Gastrocnemius medialis (tissue), 4 donors: ENCODE results near the gene GALNT10. TPM values are rescaled to one million over a fixed set of nuclear protein-coding genes. Genes with fewer than 3 reads are reported as not detected.

ENCODE experiments used
- ATAC-seq, 2 donors: fragments of 150-250 bp; one replicate each; pipeline ENCODE4 v1.9.1; 2016
- DNase-seq, 2 donors: peaks; one replicate each; pipeline ENCODE4 v3.0.0-alpha.2; 2019
- H3K27ac ChIP-seq, 4 donors: fragments of 200-600 bp; sonication (generic); 1 replicate in 1 of 4; 2 replicates in 3 of 4; pipeline ENCODE4 v1.5.1; 2016 to 2018; ENCODE audit warnings: mild to moderate bottlenecking in 2 of 4, moderate library complexity in 1 of 4
- H3K27me3 ChIP-seq, 3 donors: fragments of 200-600 bp; sonication (generic) in 2 of 3; 1 replicate in 1 of 3; 2 replicates in 2 of 3; pipeline versions ENCODE4 v1.5.1 to v1.6.0; 2016 to 2019; ENCODE audit warnings: mild to moderate bottlenecking in 1 of 3, moderate library complexity in 1 of 3
- H3K36me3 ChIP-seq, 2 donors: fragments of 200-600 bp; sonication (generic) in 1 of 2; one replicate each; pipeline ENCODE4 v1.5.1; 2017 to 2018
- H3K4me1 ChIP-seq, 2 donors: fragments of 200-600 bp; sonication (generic) in 1 of 2; one replicate each; pipeline ENCODE4 v1.5.1; 2016 to 2017; ENCODE audit warnings: mild to moderate bottlenecking in 2 of 2
- H3K4me3 ChIP-seq, 4 donors: fragments of 200-600 bp; sonication (generic) in 3 of 4; 1 replicate in 1 of 4; 2 replicates in 3 of 4; pipeline ENCODE4 v1.5.1; 2016 to 2019; ENCODE audit warnings: mild to moderate bottlenecking in 2 of 4
- H3K9me3 ChIP-seq, 3 donors: fragments of 200-600 bp; sonication (generic) in 2 of 3; 1 replicate in 1 of 3; 2 replicates in 2 of 3; pipeline ENCODE4 v1.5.1; 2016 to 2019
- CTCF ChIP-seq, 5 experiments: fragments of 450-650 bp in 3 of 5; fragments of 200-600 bp in 2 of 5; sonication (generic) in 2 of 5; IDR thresholded peaks in 4 of 5; conservative IDR thresholded peaks in 1 of 5; 1 replicate in 4 of 5; 2 replicates in 1 of 5; pipeline ENCODE4 v1.5.1; 2016 to 2019; ENCODE audit warnings: antibody characterized with exemption in 5 of 5, mild to moderate bottlenecking in 3 of 5, moderate library complexity in 3 of 5
- POLR2A ChIP-seq, 2 donors: fragments of 450-650 bp; IDR thresholded peaks; one replicate each; pipeline ENCODE4 v1.6.1; 2017; ENCODE audit warnings: antibody characterized with exemption in 2 of 2, mild to moderate bottlenecking in 2 of 2, moderate library complexity in 2 of 2
- in situ Hi-C, 4 donors: fragments of 200-750 bp; cut with MboI; loops; one replicate each; pipeline versions ENCODE4 v1.15.0 to v1.8.0; 2017; ENCODE audit warnings: low sequenced_read_pairs in 4 of 4
- intact Hi-C: fragments of 100-400 bp; cut with DNase I; formaldehyde crosslinking; loops from one replicate; pipeline ENCODE4 v1.15.1; 2023; ENCODE audit warnings: low total_unique reads
- total RNA-seq, 4 donors: library from RNA; depleted of rRNA; stranded (reverse); fragments of >200 nt; gene quantifications; one replicate each; pipeline versions ENCODE4 v1.1.0 to v1.2.3, GENCODE V29; 2016

GALNT10 gene
- total RNA-seq, 4 donors from 2014 or later: 6.1 to 9.9 (median 6.4) TPM

- Histone ChIP-seq H3K9me3 (no peaks in the 10 kb centered on the region), H3K27ac (no peak overlapping the region), H3K4me1 (no peaks in the 10 kb centered on the region), H3K36me3 (peaks cover 0 to 9% of the 10 kb centered on the region in 2 donors), H3K4me3 (no peak overlapping the region), H3K27me3 (no peaks in the 10 kb centered on the region)
- ATAC-seq (no peak), DNase-seq (no peak)
- in situ Hi-C loops: loop anchor here in 1 of 4 donors (25.0 kb wide), 1 partner anchor 231 kb away; the partner anchor contains the start of gene GALNT10
- TF ChIP-seq POLR2A (IDR thresholded peaks at IDR 0.05) (no peak), CTCF (IDR thresholded peaks at IDR 0.05 in 4 of 5, conservative IDR thresholded peaks at IDR 0.05 in 1 of 5) (no peak)
- intact Hi-C loops: no loop called here
Observed at GRCh38 chr5:154418344-154418820, 227.8 kb downstream of the GALNT10 start.

GRCh38 chr5:154419236-154419635, 228.7 kb downstream of the GALNT10 start:
- Histone ChIP-seq H3K9me3 (no peaks in the 10 kb centered on the region), H3K27ac (no peak overlapping the region), H3K4me1 (no peaks in the 10 kb centered on the region), H3K36me3 (peaks cover 0 to 9% of the 10 kb centered on the region in 2 donors), H3K27me3 (no peaks in the 10 kb centered on the region), H3K4me3 (no peak overlapping the region)
- DNase-seq (no peak), ATAC-seq (no peak)
- in situ Hi-C loops (loop anchor here in 1 of 4 donors (25.0 kb wide), 1 partner anchor 232 kb away; the partner anchor contains the start of gene GALNT10), intact Hi-C loops (no loop called here)
- TF ChIP-seq CTCF (IDR thresholded peaks at IDR 0.05 in 4 of 5, conservative IDR thresholded peaks at IDR 0.05 in 1 of 5) (no peak), POLR2A (IDR thresholded peaks at IDR 0.05) (no peak)

- Histone ChIP-seq H3K27me3 (no peaks in the 10 kb centered on the region), H3K9me3 (no peaks in the 10 kb centered on the region), H3K4me1 (no peaks in the 10 kb centered on the region), H3K4me3 (no peak overlapping the region), H3K27ac (no peak overlapping the region), H3K36me3 (peaks cover 0 to 4% of the 10 kb centered on the region in 2 donors)
- no peak for TF ChIP-seq POLR2A (IDR thresholded peaks at IDR 0.05)
- no peak for TF ChIP-seq CTCF (IDR thresholded peaks at IDR 0.05 in 4 of 5, conservative IDR thresholded peaks at IDR 0.05 in 1 of 5)
- intact Hi-C loops: no loop called here
- ATAC-seq (no peak), DNase-seq (no peak)
- in situ Hi-C loops: loop anchor here in 1 of 4 donors (25.0 kb wide), 1 partner anchor 235 kb away; the partner anchor contains the start of gene GALNT10
Observed at GRCh38 chr5:154421868-154422267, 231.3 kb downstream of the GALNT10 start.

- H3K36me3 ChIP-seq: no peaks in the 10 kb centered on the region
- H3K9me3 ChIP-seq: no peaks in the 10 kb centered on the region
- in situ Hi-C loops (loop anchor here in 1 of 4 donors (25.0 kb wide), 1 partner anchor 235 kb away; the partner anchor contains the start of gene GALNT10), intact Hi-C loops (no loop called here)
- H3K27me3 ChIP-seq: no peaks in the 10 kb centered on the region
- H3K4me1 ChIP-seq: no peaks in the 10 kb centered on the region
- TF ChIP-seq POLR2A (IDR thresholded peaks at IDR 0.05) (no peak), CTCF (IDR thresholded peaks at IDR 0.05 in 4 of 5, conservative IDR thresholded peaks at IDR 0.05 in 1 of 5) (no peak)
- ATAC-seq (no peak), DNase-seq (no peak)
- no peak overlapping the region for H3K27ac ChIP-seq
- H3K4me3 ChIP-seq: no peak overlapping the region
Observed at GRCh38 chr5:154422298-154422697, 231.8 kb downstream of the GALNT10 start.

- in situ Hi-C loops (no loop called here), intact Hi-C loops (no loop called here)
- no peaks in the 10 kb centered on the region for H3K9me3 ChIP-seq
- TF ChIP-seq POLR2A (IDR thresholded peaks at IDR 0.05): no peak
- TF ChIP-seq CTCF (IDR thresholded peaks at IDR 0.05 in 4 of 5, conservative IDR thresholded peaks at IDR 0.05 in 1 of 5): no peak
- no peak overlapping the region for H3K4me3 ChIP-seq
- H3K27ac ChIP-seq: no peak overlapping the region
- H3K4me1 ChIP-seq: no peaks in the 10 kb centered on the region
- ATAC-seq: no peak
- no peak for DNase-seq
- no peaks in the 10 kb centered on the region for H3K27me3 ChIP-seq
- H3K36me3 ChIP-seq: no peaks in the 10 kb centered on the region
Observed at GRCh38 chr5:154428208-154428607, 237.7 kb downstream of the GALNT10 start.
